ENCODE measurements around the gene ADGRL3. TPM values are rescaled to one million over a fixed set of nuclear protein-coding genes. Genes with fewer than 3 reads are reported as not detected.

Gene ADGRL3
- total and polyA plus RNA-seq, 5 donors, result 0.52 to 3.8 (median 3.2) TPM

DNA sequence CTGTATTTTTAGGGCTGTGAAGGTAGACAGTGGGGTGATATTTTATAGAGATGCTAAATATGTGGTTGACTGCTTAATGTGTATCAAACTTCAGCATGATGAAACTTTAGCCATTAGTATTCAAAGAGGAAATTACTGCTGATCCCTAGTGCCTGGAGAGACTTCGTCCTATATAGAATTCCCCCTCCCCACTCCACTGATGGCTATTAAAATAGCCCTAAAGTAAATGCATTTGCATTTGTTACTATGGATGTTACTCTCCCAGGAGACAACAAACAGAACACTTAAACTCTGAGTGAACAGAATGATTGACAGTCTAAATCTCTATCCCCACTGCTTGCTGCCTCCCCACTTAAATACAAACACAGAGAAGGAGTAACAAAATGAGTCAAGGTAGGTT lies 39.1 kb downstream of the ADGRL3 start:
- no peak overlapping the region for H3K4me3 ChIP-seq (ENCODE audit: low read length)
- ATAC-seq (no peak), DNase-seq (no peak)
- H3K27ac ChIP-seq (ENCODE audit: low read length), result no peak overlapping the region
- 64% methylated on average over 1 of the region's 1 CpG for whole genome bisulfite sequencing
- intact Hi-C loops (cut with DNase I), result no loop called here
- H3K9me3 ChIP-seq (ENCODE audit: control insufficient read depth, low read length), result no peaks in the 10 kb centered on the region
- no peaks in the 10 kb centered on the region for H3K27me3 ChIP-seq (ENCODE audit: control insufficient read depth, insufficient read depth)
- H3K4me1 ChIP-seq (ENCODE audit: control insufficient read depth, insufficient read depth, low read length), result no peaks in the 10 kb centered on the region

DNA sequence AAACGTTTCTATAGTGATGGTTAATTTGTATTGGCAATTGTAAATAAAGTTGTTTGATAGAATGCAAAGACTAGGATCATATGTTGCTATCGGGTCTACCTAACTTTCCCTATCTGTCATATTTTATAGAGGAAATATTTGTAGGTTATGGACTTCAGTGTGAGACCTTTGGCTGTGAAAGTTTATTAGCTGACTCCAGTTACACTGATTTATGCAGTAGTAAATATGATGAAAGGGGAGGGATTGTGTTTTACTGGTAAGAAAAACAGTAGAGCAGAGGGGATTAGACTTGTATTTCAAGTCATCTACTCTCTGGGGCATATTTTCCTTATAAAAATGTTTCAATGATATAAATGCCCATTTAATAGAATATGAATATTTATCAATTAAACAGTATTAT lies 43.8 kb downstream of the ADGRL3 start:
- DNase-seq (no peak), ATAC-seq (no peak)
- intact Hi-C loops (cut with DNase I), result no loop called here
- Histone ChIP-seq H3K4me3 (ENCODE audit: low read length) (no peak overlapping the region), H3K9me3 (ENCODE audit: control insufficient read depth, low read length) (no peaks in the 10 kb centered on the region), H3K27me3 (ENCODE audit: control insufficient read depth, insufficient read depth) (no peaks in the 10 kb centered on the region), H3K27ac (ENCODE audit: low read length) (no peak overlapping the region), H3K4me1 (ENCODE audit: control insufficient read depth, insufficient read depth, low read length) (no peaks in the 10 kb centered on the region)
- WGBS, result 50% methylated on average over 2 of the region's 2 CpGs

GRCh38 chr4:61245069-61245714 lies 45.1 kb downstream of the ADGRL3 start:
- no peak for ATAC-seq
- intact Hi-C loops (cut with DNase I), result no loop called here
- 63% methylated on average over 4 of the region's 4 CpGs for WGBS
- Histone ChIP-seq H3K4me3 (ENCODE audit: low read length) (no peak overlapping the region), H3K9me3 (ENCODE audit: control insufficient read depth, low read length) (no peaks in the 10 kb centered on the region), H3K27me3 (ENCODE audit: control insufficient read depth, insufficient read depth) (no peaks in the 10 kb centered on the region), H3K27ac (ENCODE audit: low read length) (no peak overlapping the region), H3K4me1 (ENCODE audit: control insufficient read depth, insufficient read depth, low read length) (no peaks in the 10 kb centered on the region)
- DNase-seq, result no peak

- H3K4me3 ChIP-seq (ENCODE audit: low read length), result no peak overlapping the region
- ATAC-seq (no peak), DNase-seq (peak in 1 of 3 donors; percentile 42)
- no peak overlapping the region for H3K27ac ChIP-seq (ENCODE audit: low read length)
- intact Hi-C loops (cut with DNase I), result no loop called here
- H3K27me3 ChIP-seq (ENCODE audit: control insufficient read depth, insufficient read depth), result no peaks in the 10 kb centered on the region
- H3K4me1 ChIP-seq (ENCODE audit: control insufficient read depth, insufficient read depth, low read length), result no peaks in the 10 kb centered on the region
- 61% methylated on average over 1 of the region's 1 CpG for WGBS
- H3K9me3 ChIP-seq (ENCODE audit: control insufficient read depth, low read length), result no peaks in the 10 kb centered on the region
Measured at GRCh38 chr4:61246034-61246433, 45.9 kb downstream of the ADGRL3 start.

GRCh38 chr4:61248705-61249104 lies 48.6 kb downstream of the ADGRL3 start:
- no peak for DNase-seq
- WGBS, result 75% methylated on average over 8 of the region's 8 CpGs
- Histone ChIP-seq H3K27me3 (ENCODE audit: control insufficient read depth, insufficient read depth) (no peaks in the 10 kb centered on the region), H3K27ac (ENCODE audit: low read length) (no peak overlapping the region), H3K4me3 (ENCODE audit: low read length) (no peak overlapping the region), H3K4me1 (ENCODE audit: control insufficient read depth, insufficient read depth, low read length) (no peaks in the 10 kb centered on the region), H3K9me3 (ENCODE audit: control insufficient read depth, low read length) (no peaks in the 10 kb centered on the region)
- ATAC-seq, result no peak
- intact Hi-C loops (cut with DNase I), result no loop called here

DNA sequence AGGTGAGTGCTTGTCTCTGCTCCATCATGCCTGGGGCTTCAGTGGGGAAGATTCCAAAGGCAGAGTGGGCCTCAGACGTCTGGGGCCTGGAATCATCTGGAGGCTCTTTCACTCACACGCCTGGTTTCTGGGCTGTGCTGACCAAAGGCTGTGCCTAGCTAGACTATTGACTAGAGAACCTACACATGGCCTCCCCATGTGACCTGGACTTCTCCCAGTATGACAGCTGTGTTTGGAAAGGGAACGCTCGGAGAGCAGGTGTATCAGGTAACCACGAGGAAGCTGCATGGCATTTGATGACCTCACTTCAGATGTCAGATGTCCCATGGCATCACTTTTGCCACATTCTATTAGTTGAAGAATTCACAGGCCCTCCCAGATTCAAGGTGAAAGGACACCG lies 51.0 kb downstream of the ADGRL3 start:
- Histone ChIP-seq H3K9me3 (ENCODE audit: control insufficient read depth, low read length) (no peaks in the 10 kb centered on the region), H3K27me3 (ENCODE audit: control insufficient read depth, insufficient read depth) (no peaks in the 10 kb centered on the region), H3K4me3 (ENCODE audit: low read length) (no peak overlapping the region), H3K27ac (ENCODE audit: low read length) (no peak overlapping the region), H3K4me1 (ENCODE audit: control insufficient read depth, insufficient read depth, low read length) (no peaks in the 10 kb centered on the region)
- intact Hi-C loops (cut with DNase I), result no loop called here
- no peak for DNase-seq
- 85% methylated on average over 6 of the region's 6 CpGs for WGBS
- no peak for ATAC-seq

GRCh38 chr4:61254406-61254805 lies 54.3 kb downstream of the ADGRL3 start:
- H3K27me3 ChIP-seq (ENCODE audit: control insufficient read depth, insufficient read depth), result no peaks in the 10 kb centered on the region
- ATAC-seq, result no peak
- WGBS, result 64% methylated on average over 3 of the region's 3 CpGs
- no peak overlapping the region for H3K4me3 ChIP-seq (ENCODE audit: low read length)
- no peak for DNase-seq
- H3K9me3 ChIP-seq (ENCODE audit: control insufficient read depth, low read length), result no peaks in the 10 kb centered on the region
- H3K4me1 ChIP-seq (ENCODE audit: control insufficient read depth, insufficient read depth, low read length), result no peaks in the 10 kb centered on the region
- intact Hi-C loops (cut with DNase I), result no loop called here
- H3K27ac ChIP-seq (ENCODE audit: low read length), result no peak overlapping the region

GRCh38 chr4:61273233-61273632 lies 73.1 kb downstream of the ADGRL3 start:
- DNase-seq (no peak), ATAC-seq (peak; percentile 60 to 68)
- H3K4me1 ChIP-seq (ENCODE audit: control insufficient read depth, insufficient read depth, low read length), result no peaks in the 10 kb centered on the region
- intact Hi-C loops (cut with DNase I), result no loop called here
- no peaks in the 10 kb centered on the region for H3K9me3 ChIP-seq (ENCODE audit: control insufficient read depth, low read length)
- no peak overlapping the region for H3K4me3 ChIP-seq (ENCODE audit: low read length)
- H3K27ac ChIP-seq (ENCODE audit: low read length), result no peak overlapping the region
- H3K27me3 ChIP-seq (ENCODE audit: control insufficient read depth, insufficient read depth), result no peaks in the 10 kb centered on the region
- 59% methylated on average over 6 of the region's 6 CpGs for whole genome bisulfite sequencing

DNA sequence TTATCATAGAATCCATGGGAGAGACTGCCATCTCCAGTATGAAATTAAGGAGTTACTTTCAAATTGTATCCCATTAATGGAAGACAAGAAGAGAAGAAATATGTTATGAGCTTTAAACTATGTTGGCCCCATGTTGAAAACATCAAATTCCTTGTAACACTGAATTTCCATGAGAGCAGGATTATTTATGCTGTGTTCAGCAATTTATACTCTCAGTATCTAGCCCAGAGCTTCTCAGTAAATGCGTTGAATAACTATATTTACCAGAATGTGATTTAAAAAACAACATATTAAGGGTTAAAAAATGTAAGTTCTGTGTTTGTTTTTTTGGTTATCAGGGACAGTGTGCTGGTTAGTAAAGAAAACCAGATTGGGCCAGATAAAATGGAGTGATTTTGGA lies 74.2 kb downstream of the ADGRL3 start:
- Histone ChIP-seq H3K27me3 (ENCODE audit: control insufficient read depth, insufficient read depth) (no peaks in the 10 kb centered on the region), H3K9me3 (ENCODE audit: control insufficient read depth, low read length) (no peaks in the 10 kb centered on the region), H3K4me1 (ENCODE audit: control insufficient read depth, insufficient read depth, low read length) (no peaks in the 10 kb centered on the region), H3K27ac (ENCODE audit: low read length) (no peak overlapping the region), H3K4me3 (ENCODE audit: low read length) (no peak overlapping the region)
- 91% methylated on average over 1 of the region's 1 CpG for WGBS
- no peak for DNase-seq
- intact Hi-C loops (cut with DNase I), result no loop called here
- ATAC-seq, result no peak

- no peaks in the 10 kb centered on the region for H3K9me3 ChIP-seq (ENCODE audit: control insufficient read depth, low read length)
- no peak for ATAC-seq
- no peaks in the 10 kb centered on the region for H3K27me3 ChIP-seq (ENCODE audit: control insufficient read depth, insufficient read depth)
- no peak overlapping the region for H3K27ac ChIP-seq (ENCODE audit: low read length)
- WGBS, result 33% methylated on average over 2 of the region's 2 CpGs
- intact Hi-C loops (cut with DNase I), result no loop called here
- no peak for DNase-seq
- H3K4me1 ChIP-seq (ENCODE audit: control insufficient read depth, insufficient read depth, low read length), result no peaks in the 10 kb centered on the region
- no peak overlapping the region for H3K4me3 ChIP-seq (ENCODE audit: low read length)
Measured at GRCh38 chr4:61275241-61275640, 75.1 kb downstream of the ADGRL3 start.

DNA sequence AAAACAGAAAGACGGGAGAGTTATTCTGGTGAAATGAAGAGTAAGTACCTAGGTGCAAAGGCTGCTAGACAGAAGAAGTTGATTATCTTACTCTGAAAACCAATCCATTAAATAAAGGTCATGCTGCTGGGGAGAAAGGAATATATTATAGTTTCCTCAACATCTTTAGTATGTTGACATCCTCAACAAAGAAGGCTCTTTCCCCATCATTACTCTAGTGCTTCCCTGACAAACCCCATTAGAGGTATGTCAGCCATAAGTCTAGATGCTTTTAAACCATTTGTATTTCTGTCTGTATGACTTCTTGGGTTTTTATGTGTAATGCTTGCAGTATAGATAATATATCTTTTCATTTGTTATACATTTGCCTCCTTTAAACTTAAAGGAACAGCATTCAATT lies 75.9 kb downstream of the ADGRL3 start:
- Histone ChIP-seq H3K9me3 (ENCODE audit: control insufficient read depth, low read length) (no peaks in the 10 kb centered on the region), H3K4me3 (ENCODE audit: low read length) (no peak overlapping the region), H3K27me3 (ENCODE audit: control insufficient read depth, insufficient read depth) (no peaks in the 10 kb centered on the region), H3K27ac (ENCODE audit: low read length) (no peak overlapping the region), H3K4me1 (ENCODE audit: control insufficient read depth, insufficient read depth, low read length) (no peaks in the 10 kb centered on the region)
- ATAC-seq, result no peak
- no peak for DNase-seq
- intact Hi-C loops (cut with DNase I), result no loop called here
- 86% methylated on average over 1 of the region's 1 CpG for WGBS

Data from right cardiac atrium (tissue), 5 donors.